GM19372 (cell line): ENCODE data around the gene ZNF496.
"Not testable (repeated sequence)": the region's sequence is repeated elsewhere in the genome, so short reads cannot be mapped to it uniquely, and the experiment has no call there.

Experiments
- ATAC-seq: cut with Tn5 transposase; IDR thresholded peaks from one replicate; pipeline ENCODE4 v1.9.1; 2021; ENCODE audit warnings: mild to moderate bottlenecking, low read depth, moderate library complexity; ENCODE audit not compliant: unreplicated experiment

Gene ZNF496

GRCh38 chr1:247360116-247360898 lies 28.6 kb upstream of the ZNF496 start:
- ATAC-seq = no peak

- no peak for ATAC-seq
These were observed 27.9 kb upstream of the ZNF496 start for GRCh38 chr1:247359559-247359958.

- ATAC-seq = no peak
These were observed 27.3 kb upstream of the ZNF496 start for GRCh38 chr1:247358920-247359319.

GRCh38 chr1:247357781-247358211 lies 26.1 kb upstream of the ZNF496 start:
- peak; percentile 72 for ATAC-seq

GRCh38 chr1:247357052-247357780 lies 25.5 kb upstream of the ZNF496 start:
- no peak for ATAC-seq

GRCh38 chr1:247355160-247355559 lies 23.5 kb upstream of the ZNF496 start:
- not testable (repeated sequence) for ATAC-seq

- ATAC-seq = no peak
These were observed 20.5 kb upstream of the ZNF496 start for GRCh38 chr1:247352175-247352574.

- ATAC-seq = no peak
These were observed 18.9 kb upstream of the ZNF496 start for GRCh38 chr1:247350587-247350986.

- ATAC-seq = no peak
These were observed 16.0 kb upstream of the ZNF496 start for GRCh38 chr1:247347477-247348222.

GRCh38 chr1:247345881-247346280 lies 14.2 kb upstream of the ZNF496 start:
- no peak for ATAC-seq

GRCh38 chr1:247343801-247344200 lies 12.1 kb upstream of the ZNF496 start:
- ATAC-seq = no peak

GRCh38 chr1:247338723-247339275 lies 7.1 kb upstream of the ZNF496 start:
- ATAC-seq = no peak

- ATAC-seq = no peak
These were observed 6.3 kb upstream of the ZNF496 start for GRCh38 chr1:247337961-247338360.

GRCh38 chr1:247337250-247337746 lies 5.6 kb upstream of the ZNF496 start:
- no peak for ATAC-seq

GRCh38 chr1:247336390-247336789 lies 4.7 kb upstream of the ZNF496 start:
- no peak for ATAC-seq

GRCh38 chr1:247335882-247336281 lies 4.2 kb upstream of the ZNF496 start:
- ATAC-seq = no peak

- no peak for ATAC-seq
These were observed 2.9 kb upstream of the ZNF496 start for GRCh38 chr1:247334378-247335133.

GRCh38 chr1:247332623-247333361 lies 1.1 kb upstream of the ZNF496 start:
- no peak for ATAC-seq

GRCh38 chr1:247332215-247332622 lies 552 bp upstream of the ZNF496 start:
- peak; percentile 32 for ATAC-seq
